Measurements from ENCODE around the gene PPP2CA.

DNA sequence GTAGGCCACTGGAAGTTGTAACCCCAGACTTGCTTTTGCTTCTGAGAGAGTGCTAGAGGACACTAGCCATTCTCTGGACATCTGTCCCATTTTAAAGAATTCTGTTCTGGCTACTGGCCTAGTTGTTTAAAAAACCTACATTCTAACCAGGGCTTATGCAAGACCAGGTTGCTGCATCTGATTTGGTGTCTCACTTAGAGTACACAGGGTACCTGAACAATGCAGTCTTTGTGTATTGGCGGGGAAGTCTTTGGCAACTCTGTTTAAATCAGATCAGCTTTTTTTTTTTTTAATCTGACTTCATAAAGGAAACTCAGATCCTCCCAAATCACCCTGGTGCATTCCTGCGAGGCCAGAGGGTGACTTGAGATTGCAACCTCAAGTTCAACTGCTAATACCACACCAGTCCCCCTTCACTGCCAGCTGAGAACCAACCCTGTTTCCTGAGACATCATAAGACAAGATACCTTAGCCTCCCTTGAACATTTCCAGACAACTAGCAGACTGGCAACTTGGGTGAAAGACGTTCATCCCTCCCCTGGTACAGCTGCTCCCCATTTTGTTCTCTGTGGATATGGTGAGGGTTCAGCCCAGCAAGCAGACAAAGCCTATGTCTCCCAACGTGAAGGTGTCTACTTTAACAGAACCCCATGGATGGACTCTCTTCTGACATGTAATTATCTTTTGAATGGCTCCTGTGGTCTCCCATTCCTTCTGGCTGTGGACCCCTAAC lies 76.1 kb downstream of the PPP2CA start:
- TF ChIP-seq, protein P1, sequence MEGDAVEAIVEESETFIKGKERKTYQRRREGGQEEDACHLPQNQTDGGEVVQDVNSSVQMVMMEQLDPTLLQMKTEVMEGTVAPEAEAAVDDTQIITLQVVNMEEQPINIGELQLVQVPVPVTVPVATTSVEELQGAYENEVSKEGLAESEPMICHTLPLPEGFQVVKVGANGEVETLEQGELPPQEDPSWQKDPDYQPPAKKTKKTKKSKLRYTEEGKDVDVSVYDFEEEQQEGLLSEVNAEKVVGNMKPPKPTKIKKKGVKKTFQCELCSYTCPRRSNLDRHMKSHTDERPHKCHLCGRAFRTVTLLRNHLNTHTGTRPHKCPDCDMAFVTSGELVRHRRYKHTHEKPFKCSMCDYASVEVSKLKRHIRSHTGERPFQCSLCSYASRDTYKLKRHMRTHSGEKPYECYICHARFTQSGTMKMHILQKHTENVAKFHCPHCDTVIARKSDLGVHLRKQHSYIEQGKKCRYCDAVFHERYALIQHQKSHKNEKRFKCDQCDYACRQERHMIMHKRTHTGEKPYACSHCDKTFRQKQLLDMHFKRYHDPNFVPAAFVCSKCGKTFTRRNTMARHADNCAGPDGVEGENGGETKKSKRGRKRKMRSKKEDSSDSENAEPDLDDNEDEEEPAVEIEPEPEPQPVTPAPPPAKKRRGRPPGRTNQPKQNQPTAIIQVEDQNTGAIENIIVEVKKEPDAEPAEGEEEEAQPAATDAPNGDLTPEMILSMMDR (IDR thresholded peaks at IDR 0.05; ENCODE audit: poor library complexity) = no peak
- no peak for TF ChIP-seq EZH2 (IDR thresholded peaks at IDR 0.05; ENCODE audit: borderline replicate concordance)

Measured in hepatocyte (in vitro differentiated cells).